HG03460 (cell line): ENCODE data around the gene PSMC2.
"Not testable (repeated sequence)": the region's sequence is repeated elsewhere in the genome, so short reads cannot be mapped to it uniquely, and the experiment has no call there.

Source experiments
- ATAC-seq: cut with Tn5 transposase; IDR thresholded peaks from one replicate; pipeline ENCODE4 v1.9.1; 2021; ENCODE audit not compliant: unreplicated experiment

The PSMC2 gene

GRCh38 chr7:103373866-103374643 is 26.6 kb downstream of the PSMC2 start:
- ATAC-seq: no peak

GRCh38 chr7:103379270-103379975 is 32.0 kb downstream of the PSMC2 start:
- ATAC-seq: no peak

- no peak for ATAC-seq
Measured at GRCh38 chr7:103380395-103381191, 33.1 kb downstream of the PSMC2 start.

- ATAC-seq: no peak
Measured at GRCh38 chr7:103381280-103382031, 34.0 kb downstream of the PSMC2 start.

- no peak for ATAC-seq
Measured at GRCh38 chr7:103382032-103382402, 34.6 kb downstream of the PSMC2 start.

- ATAC-seq: no peak
Measured at GRCh38 chr7:103387242-103387641, 39.8 kb downstream of the PSMC2 start.

- no peak for ATAC-seq
Measured at GRCh38 chr7:103388469-103389140, 41.2 kb downstream of the PSMC2 start.

- ATAC-seq: no peak
Measured at GRCh38 chr7:103389263-103389662, 41.8 kb downstream of the PSMC2 start.

GRCh38 chr7:103391150-103391549 is 43.7 kb downstream of the PSMC2 start:
- ATAC-seq: no peak

GRCh38 chr7:103391976-103392375 is 44.5 kb downstream of the PSMC2 start:
- no peak for ATAC-seq

- ATAC-seq: no peak
Measured at GRCh38 chr7:103394566-103394965, 47.1 kb downstream of the PSMC2 start.

- no peak for ATAC-seq
Measured at GRCh38 chr7:103395071-103395470, 47.6 kb downstream of the PSMC2 start.

- no peak for ATAC-seq
Measured at GRCh38 chr7:103396471-103396870, 49.0 kb downstream of the PSMC2 start.

- no peak for ATAC-seq
Measured at GRCh38 chr7:103398483-103399127, 51.2 kb downstream of the PSMC2 start.

GRCh38 chr7:103399687-103400086 is 52.2 kb downstream of the PSMC2 start:
- ATAC-seq: not testable (repeated sequence)

- ATAC-seq: not testable (repeated sequence)
Measured at GRCh38 chr7:103405789-103406613, 58.6 kb downstream of the PSMC2 start.

- no peak for ATAC-seq
Measured at GRCh38 chr7:103412151-103412550, 64.7 kb downstream of the PSMC2 start.

- no peak for ATAC-seq
Measured at GRCh38 chr7:103413407-103413806, 66.0 kb downstream of the PSMC2 start.

- no peak for ATAC-seq
Measured at GRCh38 chr7:103418241-103418640, 70.8 kb downstream of the PSMC2 start.
